ENCODE measurements around the gene BCAS3. TPM values are rescaled to one million over a fixed set of nuclear protein-coding genes. Genes with fewer than 3 reads are reported as not detected.
A peak's percentile ranks its signal among the peaks of the same experiment; 100 is the strongest.

Gene BCAS3
- polyA plus RNA-seq, 1 donor from 2014 or later = 21.6 TPM

- H3K36me3 ChIP-seq (ENCODE audit: insufficient read depth, low read length) = no peaks in the 10 kb centered on the region
Measured at GRCh38 chr17:61410141-61411010, 732.7 kb downstream of the BCAS3 start.

GRCh38 chr17:61411011-61411260, 733.3 kb downstream of the BCAS3 start:
- H3K27ac ChIP-seq (ENCODE audit: low read length) = no peak overlapping the region
- H4K20me1 ChIP-seq (ENCODE audit: insufficient read depth) = no peaks in the 10 kb centered on the region
- no peaks in the 10 kb centered on the region for H3F3A ChIP-seq (ENCODE audit: insufficient read depth, low read length, poor library complexity, severe bottlenecking)
- no peak overlapping the region for H3K9ac ChIP-seq (ENCODE audit: low read length)
- no peaks in the 10 kb centered on the region for H3K9me2 ChIP-seq (ENCODE audit: insufficient read depth, low read length)
- H2AFZ ChIP-seq (ENCODE audit: low read depth, low read length) = no peak overlapping the region
- H3K36me3 ChIP-seq (ENCODE audit: insufficient read depth, low read length) = no peaks in the 10 kb centered on the region
- H3K27me3 ChIP-seq (ENCODE audit: insufficient read depth, low read depth, low read length) = peaks cover 83% of the 10 kb centered on the region
- peak overlapping the region; percentile 70 for H3K4me3 ChIP-seq (ENCODE audit: low read length)
- H3K79me2 ChIP-seq (replicated peaks; ENCODE audit: insufficient read depth, low read length) = no peaks in the 10 kb centered on the region
- H3K4me2 ChIP-seq (ENCODE audit: low read length) = no peak overlapping the region
- H3K9me3 ChIP-seq (ENCODE audit: low read length) = no peaks in the 10 kb centered on the region
- TF ChIP-seq MXI1 (conservative IDR thresholded peaks at IDR 0.05; ENCODE audit: poor library complexity, severe bottlenecking) (no peak), SMC3 (conservative IDR thresholded peaks at IDR 0.05; ENCODE audit: poor library complexity) (no peak), REST (IDR thresholded peaks at IDR 0.05; ENCODE audit: borderline replicate concordance) (no peak)

More at GRCh38 chr17:61410141-61411010, 732.7 kb downstream of the BCAS3 start:
- Histone ChIP-seq H3K4me2 (ENCODE audit: low read length) (no peak overlapping the region), H3K4me3 (ENCODE audit: low read length) (peak overlapping the region; percentile 70), H3K9ac (ENCODE audit: low read length) (no peak overlapping the region), H3K79me2 (replicated peaks; ENCODE audit: insufficient read depth, low read length) (no peaks in the 10 kb centered on the region), H3K9me3 (ENCODE audit: low read length) (no peaks in the 10 kb centered on the region), H3F3A (ENCODE audit: insufficient read depth, low read length, poor library complexity, severe bottlenecking) (no peaks in the 10 kb centered on the region), H3K9me2 (ENCODE audit: insufficient read depth, low read length) (no peaks in the 10 kb centered on the region), H3K27ac (ENCODE audit: low read length) (no peak overlapping the region), H2AFZ (ENCODE audit: low read depth, low read length) (no peak overlapping the region), H4K20me1 (ENCODE audit: insufficient read depth) (no peaks in the 10 kb centered on the region), H3K27me3 (ENCODE audit: insufficient read depth, low read depth, low read length) (peaks cover 88% of the 10 kb centered on the region)
- TF ChIP-seq MXI1 (conservative IDR thresholded peaks at IDR 0.05; ENCODE audit: poor library complexity, severe bottlenecking) = no peak
- no peak for TF ChIP-seq TAF1 (IDR thresholded peaks at IDR 0.05; ENCODE audit: low read depth)
- TF ChIP-seq CTCF (IDR thresholded peaks at IDR 0.05; ENCODE audit: poor library complexity, severe bottlenecking) = peak; percentile 48
- peak; percentile 63 for TF ChIP-seq EZH2 (IDR thresholded peaks at IDR 0.05; ENCODE audit: borderline replicate concordance, insufficient read depth, low read length, poor library complexity, severe bottlenecking)
- TF ChIP-seq EP300 (conservative IDR thresholded peaks at IDR 0.05; ENCODE audit: poor library complexity, severe bottlenecking) = no peak
- no peak for TF ChIP-seq POLR2AphosphoS5 (IDR thresholded peaks at IDR 0.05)
